ENCODE results near the gene ELK1.

ELK1 gene

GRCh38 chrX:47629419-47630200 is 20.8 kb downstream of the ELK1 start, which contains the start of gene CFP:
TSS of gene CFP (minus strand) at chrX:47629930. CDS start at chrX:47629844, 86 bp downstream.
- TF ChIP-seq GATA2 (IDR thresholded peaks at IDR 0.05; ENCODE audit: low read depth, low read length) = no peak
- no peak for TF ChIP-seq GATA3 (IDR thresholded peaks at IDR 0.05; ENCODE audit: low read depth, low read length)

GRCh38 chrX:47628982-47629381 is 21.4 kb downstream of the ELK1 start:
- TF ChIP-seq GATA2 (IDR thresholded peaks at IDR 0.05; ENCODE audit: low read depth, low read length) (no peak), GATA3 (IDR thresholded peaks at IDR 0.05; ENCODE audit: low read depth, low read length) (no peak)

- TF ChIP-seq GATA2 (IDR thresholded peaks at IDR 0.05; ENCODE audit: low read depth, low read length) (no peak), GATA3 (IDR thresholded peaks at IDR 0.05; ENCODE audit: low read depth, low read length) (no peak)
Observed at GRCh38 chrX:47625365-47625764, 25.0 kb downstream of the ELK1 start.

GRCh38 chrX:47623540-47624027 is 26.8 kb downstream of the ELK1 start:
- TF ChIP-seq GATA3 (IDR thresholded peaks at IDR 0.05; ENCODE audit: low read depth, low read length) (no peak), GATA2 (IDR thresholded peaks at IDR 0.05; ENCODE audit: low read depth, low read length) (no peak)

GRCh38 chrX:47621851-47622250 is 28.5 kb downstream of the ELK1 start:
- TF ChIP-seq GATA3 (IDR thresholded peaks at IDR 0.05; ENCODE audit: low read depth, low read length) (no peak), GATA2 (IDR thresholded peaks at IDR 0.05; ENCODE audit: low read depth, low read length) (no peak)

- TF ChIP-seq GATA3 (IDR thresholded peaks at IDR 0.05; ENCODE audit: low read depth, low read length) (no peak), GATA2 (IDR thresholded peaks at IDR 0.05; ENCODE audit: low read depth, low read length) (no peak)
Observed at GRCh38 chrX:47620303-47620685, 30.1 kb downstream of the ELK1 start.

GRCh38 chrX:47619486-47620302 is 30.7 kb downstream of the ELK1 start, which contains the start of gene SYN1:
TSS of gene SYN1 (minus strand) at chrX:47619857. CDS start at chrX:47619728, 129 bp downstream.
- no peak for TF ChIP-seq GATA2 (IDR thresholded peaks at IDR 0.05; ENCODE audit: low read depth, low read length)
- no peak for TF ChIP-seq GATA3 (IDR thresholded peaks at IDR 0.05; ENCODE audit: low read depth, low read length)

GRCh38 chrX:47618923-47619485 is 31.4 kb downstream of the ELK1 start:
- no peak for TF ChIP-seq GATA3 (IDR thresholded peaks at IDR 0.05; ENCODE audit: low read depth, low read length)

GRCh38 chrX:47614618-47615017 is 35.7 kb downstream of the ELK1 start:
- no peak for TF ChIP-seq GATA3 (IDR thresholded peaks at IDR 0.05; ENCODE audit: low read depth, low read length)

GRCh38 chrX:47613082-47613481 is 37.3 kb downstream of the ELK1 start:
- TF ChIP-seq GATA2 (IDR thresholded peaks at IDR 0.05; ENCODE audit: low read depth, low read length) = no peak
- TF ChIP-seq GATA3 (IDR thresholded peaks at IDR 0.05; ENCODE audit: low read depth, low read length) = no peak

- TF ChIP-seq GATA3 (IDR thresholded peaks at IDR 0.05; ENCODE audit: low read depth, low read length) (no peak), GATA2 (IDR thresholded peaks at IDR 0.05; ENCODE audit: low read depth, low read length) (no peak)
Observed at GRCh38 chrX:47612418-47612817, 37.9 kb downstream of the ELK1 start.

- TF ChIP-seq GATA2 (IDR thresholded peaks at IDR 0.05; ENCODE audit: low read depth, low read length) (no peak), GATA3 (IDR thresholded peaks at IDR 0.05; ENCODE audit: low read depth, low read length) (no peak)
Observed at GRCh38 chrX:47611926-47612325, 38.4 kb downstream of the ELK1 start.

- TF ChIP-seq GATA3 (IDR thresholded peaks at IDR 0.05; ENCODE audit: low read depth, low read length) = no peak
- no peak for TF ChIP-seq GATA2 (IDR thresholded peaks at IDR 0.05; ENCODE audit: low read depth, low read length)
Observed at GRCh38 chrX:47611489-47611888, 38.9 kb downstream of the ELK1 start.

GRCh38 chrX:47610511-47610910 is 39.9 kb downstream of the ELK1 start:
- TF ChIP-seq GATA3 (IDR thresholded peaks at IDR 0.05; ENCODE audit: low read depth, low read length) = no peak
- no peak for TF ChIP-seq GATA2 (IDR thresholded peaks at IDR 0.05; ENCODE audit: low read depth, low read length)
